Subcutaneous adipose tissue (tissue), 4 donors: ENCODE measurements around the gene C8G. TPM values are rescaled to one million over a fixed set of nuclear protein-coding genes. Genes with fewer than 3 reads are reported as not detected.

ENCODE experiments used
- total RNA-seq, 4 donors: library from RNA; depleted of rRNA; stranded (reverse); fragments of >200 nt; gene quantifications; one replicate each; pipeline ENCODE4 v1.1.0, GENCODE V29; 2016
- TF ChIP-seq, protein P1 (sequence below): fragments of 450-650 bp; IDR thresholded peaks from one replicate; pipeline ENCODE4 v1.5.1; 2016; ENCODE audit warnings: low read depth, mild to moderate bottlenecking, control low read depth, antibody characterized with exemption, moderate library complexity

Gene C8G
- total RNA-seq, 4 donors from 2014 or later = 2.6 TPM; not detected in 3

DNA sequence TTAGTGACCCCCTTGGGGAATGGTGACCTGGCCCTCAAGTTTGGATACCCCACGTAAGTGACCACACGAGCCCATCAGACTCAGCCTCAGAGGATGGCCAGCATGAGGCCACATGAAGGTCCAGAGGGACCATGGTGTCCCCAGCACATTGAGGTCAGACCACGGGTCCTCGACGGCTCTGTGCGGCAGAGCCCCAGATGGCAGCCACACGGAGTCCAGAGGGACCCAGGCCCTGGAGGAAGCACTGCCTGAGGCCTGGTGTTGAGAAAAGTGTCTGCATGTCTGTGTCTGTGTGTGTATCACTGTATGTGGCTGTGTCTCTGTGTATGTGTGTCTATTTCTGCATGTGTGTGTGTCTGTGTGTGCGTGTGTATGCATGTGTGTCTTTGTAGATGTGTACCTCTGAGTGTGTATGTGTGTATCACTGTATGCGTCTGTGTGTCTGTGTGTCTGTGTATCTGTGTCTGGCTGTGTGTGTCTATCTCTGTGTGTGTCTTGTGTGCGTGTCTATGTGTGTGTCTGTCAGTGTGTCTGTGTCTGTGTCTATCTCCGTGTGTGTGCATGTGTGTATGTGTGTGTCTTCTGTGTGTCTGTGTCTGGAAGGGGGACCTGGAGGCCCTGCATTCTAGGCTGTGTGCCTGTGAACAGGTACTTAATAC is 38.7 kb downstream of the C8G start:
- TF ChIP-seq, protein P1, sequence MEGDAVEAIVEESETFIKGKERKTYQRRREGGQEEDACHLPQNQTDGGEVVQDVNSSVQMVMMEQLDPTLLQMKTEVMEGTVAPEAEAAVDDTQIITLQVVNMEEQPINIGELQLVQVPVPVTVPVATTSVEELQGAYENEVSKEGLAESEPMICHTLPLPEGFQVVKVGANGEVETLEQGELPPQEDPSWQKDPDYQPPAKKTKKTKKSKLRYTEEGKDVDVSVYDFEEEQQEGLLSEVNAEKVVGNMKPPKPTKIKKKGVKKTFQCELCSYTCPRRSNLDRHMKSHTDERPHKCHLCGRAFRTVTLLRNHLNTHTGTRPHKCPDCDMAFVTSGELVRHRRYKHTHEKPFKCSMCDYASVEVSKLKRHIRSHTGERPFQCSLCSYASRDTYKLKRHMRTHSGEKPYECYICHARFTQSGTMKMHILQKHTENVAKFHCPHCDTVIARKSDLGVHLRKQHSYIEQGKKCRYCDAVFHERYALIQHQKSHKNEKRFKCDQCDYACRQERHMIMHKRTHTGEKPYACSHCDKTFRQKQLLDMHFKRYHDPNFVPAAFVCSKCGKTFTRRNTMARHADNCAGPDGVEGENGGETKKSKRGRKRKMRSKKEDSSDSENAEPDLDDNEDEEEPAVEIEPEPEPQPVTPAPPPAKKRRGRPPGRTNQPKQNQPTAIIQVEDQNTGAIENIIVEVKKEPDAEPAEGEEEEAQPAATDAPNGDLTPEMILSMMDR = no peak

DNA sequence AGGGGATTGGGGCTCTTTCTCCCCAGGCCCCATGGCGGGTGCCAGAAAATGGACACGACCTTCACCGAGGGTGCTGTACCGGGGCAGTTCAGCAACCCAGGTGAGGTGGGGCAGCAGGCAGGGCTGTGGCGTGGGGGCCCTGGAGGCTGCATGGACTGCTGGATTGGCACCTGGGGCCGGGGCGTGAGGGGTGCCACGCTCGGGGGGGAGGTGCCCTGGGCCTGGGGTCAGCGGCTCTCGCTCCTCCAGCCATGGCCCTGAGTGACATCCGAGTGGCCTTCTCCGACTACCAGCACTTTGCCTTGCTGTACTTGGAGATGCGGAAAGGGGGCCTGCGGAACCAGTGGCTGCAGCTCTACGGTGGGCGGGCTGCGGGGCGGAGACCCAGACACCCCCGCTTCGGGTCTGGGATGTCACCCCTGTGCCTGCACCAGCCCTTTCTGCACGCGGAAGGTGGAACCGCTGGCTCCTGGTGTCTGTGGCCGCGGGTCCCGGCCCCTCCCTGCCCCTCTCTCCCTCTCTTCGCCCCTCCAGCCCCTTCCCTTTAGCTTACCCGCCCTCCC is 39.5 kb downstream of the C8G start:
- TF ChIP-seq, protein P1 = no peak

DNA sequence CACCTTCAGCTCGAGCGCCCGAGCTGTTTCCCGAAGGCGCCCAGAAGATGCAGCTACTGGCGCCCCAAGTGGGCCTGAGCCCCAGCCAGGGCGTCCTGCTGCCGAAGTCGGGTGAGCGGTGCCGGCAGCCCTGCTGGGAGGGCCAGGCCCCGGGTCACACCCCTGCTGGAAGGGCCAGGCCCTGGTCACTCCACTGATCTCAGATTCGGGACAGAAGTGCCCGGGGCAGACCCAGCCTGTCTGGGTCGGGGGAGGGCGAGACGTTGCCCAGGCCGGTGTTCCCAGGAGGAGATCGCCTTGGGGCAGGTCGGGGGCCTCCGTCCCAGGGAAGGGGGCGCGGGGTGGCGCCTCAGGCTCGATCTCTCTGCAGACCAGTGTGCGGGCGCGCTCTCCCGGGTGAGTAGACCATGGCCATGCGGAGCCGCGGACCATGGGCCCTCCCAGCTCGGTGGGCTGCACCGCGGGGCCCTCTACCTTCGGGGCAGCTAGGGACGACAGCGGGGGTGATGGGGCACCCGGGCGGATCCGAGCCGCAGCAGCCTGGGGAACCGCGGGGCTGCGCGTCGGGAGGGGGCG is 40.1 kb downstream of the C8G start:
- TF ChIP-seq, protein P1 = no peak

DNA sequence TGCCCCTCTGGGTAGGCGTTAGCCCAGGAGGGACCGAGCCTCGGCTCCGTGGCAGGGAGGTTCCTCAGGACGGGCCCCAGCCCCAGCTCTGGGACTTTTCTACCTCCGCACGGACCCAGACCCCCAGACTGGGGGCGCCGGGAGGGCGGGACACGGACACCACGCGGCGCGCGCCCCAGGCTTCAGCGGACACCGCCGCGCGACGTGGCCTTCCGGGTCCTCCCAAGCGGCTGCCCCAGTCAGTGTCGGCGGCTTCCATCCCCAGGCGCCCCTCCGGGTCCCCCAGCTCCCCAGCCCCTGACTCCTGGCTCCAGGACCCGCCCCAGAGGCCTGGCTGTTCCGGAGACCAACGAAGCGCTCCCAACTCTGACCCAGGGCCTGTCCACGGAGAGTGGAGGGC is 40.8 kb downstream of the C8G start:
- TF ChIP-seq, protein P1 = no peak

DNA sequence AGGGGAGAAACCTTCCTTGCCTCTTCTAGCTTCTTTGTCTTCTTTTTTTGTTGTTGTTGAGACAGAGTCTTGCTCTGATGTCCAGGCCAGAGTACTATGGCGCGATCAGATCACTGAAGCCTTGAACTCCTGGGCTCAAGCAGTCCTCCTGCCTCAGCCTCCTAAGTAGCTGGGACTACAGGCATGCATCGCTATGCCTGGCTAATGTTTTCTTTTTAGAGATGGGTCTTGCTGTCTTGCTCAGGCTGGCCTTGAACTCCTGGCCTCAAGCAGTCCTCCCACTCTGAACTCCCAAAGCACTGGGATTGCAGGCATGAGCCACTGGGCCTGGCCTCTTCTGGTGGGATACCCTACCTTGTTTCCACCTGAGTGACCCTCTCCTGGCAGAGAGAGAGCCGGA is 43.8 kb downstream of the C8G start:
- TF ChIP-seq, protein P1 = no peak

DNA sequence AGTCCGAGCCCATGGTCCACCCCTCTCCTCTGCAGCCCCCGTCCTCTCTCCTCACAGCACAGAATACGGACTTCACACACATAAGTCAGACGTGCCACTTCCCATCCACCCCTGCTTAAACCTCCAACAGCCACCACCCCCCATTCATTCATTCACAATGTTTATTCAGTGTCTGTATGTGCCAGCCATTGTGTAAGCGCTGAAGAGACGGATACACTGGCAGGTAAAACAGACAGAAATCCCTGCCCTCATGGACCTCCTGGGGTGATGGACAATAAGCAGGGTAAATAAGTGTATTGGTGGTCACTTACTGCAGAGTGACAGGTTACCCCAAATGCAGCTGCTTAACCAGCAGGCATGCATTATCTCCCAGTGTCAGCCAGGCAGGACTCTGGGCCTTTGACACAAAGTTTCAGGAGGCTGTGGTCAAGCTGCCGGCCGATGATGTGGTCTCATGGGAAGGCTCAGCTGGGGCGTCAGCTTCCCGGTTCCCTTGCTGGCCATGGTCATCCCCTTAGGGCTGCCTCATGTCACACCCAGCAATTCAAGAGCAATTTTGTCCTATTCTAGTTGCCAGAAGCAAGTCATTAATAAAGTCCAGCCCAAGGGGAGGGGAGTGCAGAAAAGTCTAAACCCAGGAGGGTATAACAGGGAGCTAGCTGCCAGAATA is 45.3 kb downstream of the C8G start:
- TF ChIP-seq, protein P1 = no peak
